Measurements from ENCODE around the gene MXD3.

Gene MXD3

GRCh38 chr5:177319913-177320588 is 8.4 kb upstream of the MXD3 start:
- H3K27ac Mint-ChIP-seq: no peak overlapping the region
- TF ChIP-seq CTCF (IDR thresholded peaks at IDR 0.05; ENCODE audit: unreplicated experiment in 3 of 3): no peak

DNA sequence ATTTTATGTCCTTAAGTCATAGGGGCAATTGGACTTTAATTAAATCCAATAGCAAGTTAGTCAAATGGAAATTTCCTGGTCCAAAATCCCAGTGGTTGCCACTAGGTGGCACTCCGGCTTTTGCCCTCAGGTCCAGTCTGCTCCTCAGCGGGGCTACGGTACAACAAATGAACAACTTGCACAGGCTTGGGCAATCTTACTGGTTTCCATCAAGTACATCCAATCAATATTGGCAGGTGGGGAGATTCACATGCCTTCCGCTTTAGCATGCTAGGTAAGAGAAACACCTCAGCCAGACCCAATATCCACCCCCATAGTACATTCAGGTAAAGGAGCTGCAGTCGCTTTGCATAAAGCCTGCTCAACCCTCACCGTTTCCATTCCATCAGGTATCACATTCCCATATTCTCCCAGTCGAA is 6.3 kb upstream of the MXD3 start:
- H3K27ac Mint-ChIP-seq: peak overlapping the region in 1 of 3 experiments; percentile 47
- H3K4me1 Mint-ChIP-seq: no peaks in the 10 kb centered on the region
- no peaks in the 10 kb centered on the region for H3K27me3 Mint-ChIP-seq (ENCODE audit: low read depth)
- peaks cover 11% of the 10 kb centered on the region for H3K9me3 Mint-ChIP-seq
- peaks cover 23% of the 10 kb centered on the region for H3K36me3 Mint-ChIP-seq (ENCODE audit: low read depth)
- H3K4me3 Mint-ChIP-seq: no peak overlapping the region
- peak; percentile 73 to 85 (median 79) for TF ChIP-seq CTCF (IDR thresholded peaks at IDR 0.05; ENCODE audit: unreplicated experiment in 3 of 3)

More at GRCh38 chr5:177319913-177320588, 8.4 kb upstream of the MXD3 start:
- Mint-ChIP-seq H3K36me3 (ENCODE audit: low read depth) (peaks cover 27% of the 10 kb centered on the region), H3K4me1 (no peaks in the 10 kb centered on the region), H3K27me3 (ENCODE audit: low read depth) (no peaks in the 10 kb centered on the region), H3K9me3 (peaks cover 11% of the 10 kb centered on the region), H3K4me3 (no peak overlapping the region)

- no peaks in the 10 kb centered on the region for H3K27me3 Mint-ChIP-seq (ENCODE audit: low read depth)
- H3K27ac Mint-ChIP-seq: no peak overlapping the region
- peaks cover 8% of the 10 kb centered on the region for H3K9me3 Mint-ChIP-seq
- H3K4me1 Mint-ChIP-seq: peaks cover 2% of the 10 kb centered on the region
- TF ChIP-seq CTCF (IDR thresholded peaks at IDR 0.05; ENCODE audit: unreplicated experiment in 3 of 3): no peak
- H3K36me3 Mint-ChIP-seq (ENCODE audit: low read depth): peaks cover 17% of the 10 kb centered on the region
- peak overlapping the region in 2 of 3 experiments; percentile 5 to 7 for H3K4me3 Mint-ChIP-seq
These were observed 4.3 kb upstream of the MXD3 start for GRCh38 chr5:177316005-177316404.

- H3K4me3 Mint-ChIP-seq: no peak overlapping the region
- no peak for TF ChIP-seq CTCF (IDR thresholded peaks at IDR 0.05; ENCODE audit: unreplicated experiment in 3 of 3)
- H3K27ac Mint-ChIP-seq: no peak overlapping the region
- H3K36me3 Mint-ChIP-seq (ENCODE audit: low read depth): peaks cover 17% of the 10 kb centered on the region
- peaks cover 8% of the 10 kb centered on the region for H3K9me3 Mint-ChIP-seq
- H3K27me3 Mint-ChIP-seq (ENCODE audit: low read depth): no peaks in the 10 kb centered on the region
- peaks cover 6% of the 10 kb centered on the region for H3K4me1 Mint-ChIP-seq
These were observed 3.7 kb upstream of the MXD3 start for GRCh38 chr5:177315411-177315810.

- Mint-ChIP-seq H3K4me3 (no peak overlapping the region), H3K4me1 (peaks cover 11% of the 10 kb centered on the region), H3K9me3 (peaks cover 4% of the 10 kb centered on the region), H3K36me3 (ENCODE audit: low read depth) (peaks cover 13% of the 10 kb centered on the region), H3K27ac (no peak overlapping the region), H3K27me3 (ENCODE audit: low read depth) (no peaks in the 10 kb centered on the region)
- no peak for TF ChIP-seq CTCF (IDR thresholded peaks at IDR 0.05; ENCODE audit: unreplicated experiment in 3 of 3)
These were observed 3.0 kb upstream of the MXD3 start for GRCh38 chr5:177314376-177315342.
